Fibroblast of the conjunctiva (primary cell): Measurements from ENCODE around the gene NPIPA7.
"Not testable (repeated sequence)": the region's sequence is repeated elsewhere in the genome, so short reads cannot be mapped to it uniquely, and the experiment has no call there.

ENCODE experiments used
- DNase-seq: peaks from one replicate; pipeline ENCODE4 v3.0.0-alpha.2; 2010; ENCODE audit warnings: low read depth

Gene NPIPA7

DNA sequence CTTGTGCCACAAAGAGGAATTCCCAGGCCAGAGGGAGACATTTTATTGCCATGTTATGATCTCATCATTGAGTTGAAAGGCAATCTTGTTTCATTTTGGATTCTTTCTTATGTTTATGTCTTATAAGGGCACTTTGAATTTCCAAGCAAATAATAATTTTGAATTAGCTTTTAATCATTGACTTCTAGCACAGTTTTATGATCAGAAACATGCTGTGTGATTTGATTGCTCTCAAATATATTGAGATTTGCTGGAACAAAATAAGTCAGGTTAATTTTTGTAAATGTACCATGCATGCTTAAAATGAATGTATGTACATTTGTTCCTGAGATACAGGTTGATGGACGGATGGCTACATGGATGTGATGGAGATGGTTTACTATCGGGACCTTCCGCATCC is at the start of gene NPIPA7:
NPIPA7 (plus strand) TSS at position 301 of the 400 bp plus-strand sequence. CDS start 105 bp downstream, outside the sequence.
- DNase-seq, result not testable (repeated sequence)

DNA sequence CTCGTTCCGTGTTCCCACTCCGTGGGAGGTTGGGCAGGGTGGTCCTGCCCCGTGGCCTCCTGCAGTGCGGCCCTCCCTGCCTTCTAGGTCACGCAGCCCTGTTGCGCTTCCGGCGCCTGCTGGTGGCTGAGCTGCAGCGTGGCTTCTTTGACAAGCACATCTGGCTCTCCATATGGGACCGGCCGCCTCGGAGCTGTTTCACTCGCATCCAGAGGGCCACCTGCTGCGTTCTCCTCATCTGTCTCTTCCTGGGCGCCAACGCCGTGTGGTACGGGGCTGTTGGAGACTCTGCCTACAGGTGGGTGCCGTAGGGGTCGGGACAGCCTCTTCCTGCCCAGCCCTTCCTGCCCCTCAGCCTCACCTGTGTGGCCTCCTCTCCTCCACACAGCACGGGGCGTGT is 47.5 kb upstream of the NPIPA7 start:
- not testable (repeated sequence) for DNase-seq

DNA sequence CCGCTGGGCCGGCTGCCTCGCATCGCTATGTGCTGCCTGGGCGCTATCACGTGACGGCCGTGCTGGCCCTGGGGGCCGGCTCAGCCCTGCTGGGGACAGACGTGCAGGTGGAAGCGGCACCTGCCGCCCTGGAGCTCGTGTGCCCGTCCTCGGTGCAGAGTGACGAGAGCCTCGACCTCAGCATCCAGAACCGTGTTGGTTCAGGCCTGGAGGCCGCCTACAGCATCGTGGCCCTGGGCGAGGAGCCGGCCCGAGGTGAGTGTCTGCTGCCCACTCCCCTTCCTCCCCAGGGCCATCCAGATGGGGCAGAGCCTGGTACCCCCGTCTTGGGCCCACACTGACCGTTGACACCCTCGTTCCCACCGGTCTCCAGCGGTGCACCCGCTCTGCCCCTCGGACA is 21.4 kb upstream of the NPIPA7 start:
- DNase-seq, result not testable (repeated sequence)

DNA sequence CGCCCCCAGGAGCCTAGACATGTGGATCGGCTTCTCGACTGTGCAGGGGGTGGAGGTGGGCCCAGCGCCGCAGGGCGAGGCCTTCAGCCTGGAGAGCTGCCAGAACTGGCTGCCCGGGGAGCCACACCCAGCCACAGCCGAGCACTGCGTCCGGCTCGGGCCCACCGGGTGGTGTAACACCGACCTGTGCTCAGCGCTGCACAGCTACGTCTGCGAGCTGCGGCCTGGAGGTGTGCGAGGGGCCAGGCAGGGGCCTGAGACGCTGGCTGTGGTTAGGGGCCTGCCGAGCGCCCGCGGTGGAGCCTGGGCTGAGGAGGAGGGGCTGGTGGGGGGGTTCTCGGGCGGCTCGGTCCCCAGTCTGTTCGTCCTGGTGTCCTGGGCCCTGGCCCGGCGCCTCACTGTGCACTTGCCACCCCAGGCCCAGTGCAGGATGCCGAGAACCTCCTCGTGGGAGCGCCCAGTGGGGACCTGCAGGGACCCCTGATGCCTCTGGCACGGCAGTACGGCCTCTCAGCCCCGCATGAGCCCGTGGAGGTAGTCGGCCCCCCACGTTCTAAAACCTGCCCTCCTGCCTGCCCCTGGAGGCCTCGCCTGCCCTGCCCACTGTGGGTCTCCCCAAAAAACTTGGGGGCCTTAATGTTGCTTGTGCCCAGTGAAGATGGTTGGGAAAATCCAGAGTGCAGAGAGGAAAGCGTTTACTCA is 20.2 kb upstream of the NPIPA7 start:
- DNase-seq, result not testable (repeated sequence)

DNA sequence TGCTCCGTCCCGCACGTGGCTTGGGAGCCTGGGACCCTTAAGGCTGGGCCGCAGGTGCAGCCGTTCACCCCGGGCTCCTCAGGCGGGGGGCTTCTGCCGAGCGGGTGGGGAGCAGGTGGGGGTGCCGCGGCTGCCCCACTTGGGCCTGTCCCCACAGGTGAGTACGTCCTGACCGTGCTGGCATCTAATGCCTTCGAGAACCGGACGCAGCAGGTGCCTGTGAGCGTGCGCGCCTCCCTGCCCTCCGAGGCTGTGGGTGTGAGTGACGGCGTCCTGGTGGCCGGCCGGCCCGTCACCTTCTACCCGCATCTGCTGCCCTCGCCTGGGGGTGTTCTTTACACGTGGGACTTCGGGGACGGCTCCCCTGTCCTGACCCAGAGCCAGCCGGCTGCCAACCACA is 15.3 kb upstream of the NPIPA7 start:
- DNase-seq, result not testable (repeated sequence)

DNA sequence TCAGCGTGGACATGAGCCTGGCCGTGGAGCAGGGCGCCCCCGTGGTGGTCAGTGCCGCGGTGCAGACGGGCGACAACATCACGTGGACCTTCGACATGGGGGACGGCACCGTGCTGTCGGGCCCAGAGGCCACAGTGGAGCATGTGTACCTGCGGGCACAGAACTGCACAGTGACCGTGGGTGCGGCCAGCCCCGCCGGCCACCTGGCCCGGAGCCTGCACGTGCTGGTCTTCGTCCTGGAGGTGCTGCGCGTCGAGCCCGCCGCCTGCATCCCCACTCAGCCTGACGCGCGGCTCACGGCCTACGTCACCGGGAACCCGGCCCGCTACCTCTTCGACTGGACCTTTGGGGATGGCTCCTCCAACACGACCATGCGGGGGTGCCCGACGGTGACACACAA is 14.8 kb upstream of the NPIPA7 start:
- not testable (repeated sequence) for DNase-seq

DNA sequence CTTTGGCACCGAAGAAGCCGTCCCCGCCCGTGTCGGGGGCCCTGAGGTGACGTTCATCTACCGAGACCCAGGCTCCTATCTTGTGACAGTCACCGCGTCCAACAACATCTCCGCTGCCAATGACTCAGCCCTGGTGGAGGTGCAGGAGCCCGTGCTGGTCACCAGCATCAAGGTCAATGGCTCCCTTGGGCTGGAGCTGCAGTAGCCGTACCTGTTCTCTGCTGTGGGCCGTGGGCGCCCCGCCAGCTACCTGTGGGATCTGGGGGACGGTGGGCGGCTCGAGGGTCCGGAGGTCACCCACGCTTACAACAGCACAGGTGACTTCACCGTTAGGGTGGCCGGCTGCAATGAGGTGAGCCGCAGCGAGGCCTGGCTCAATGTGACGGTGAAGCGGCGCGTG is 14.2 kb upstream of the NPIPA7 start:
- not testable (repeated sequence) for DNase-seq

DNA sequence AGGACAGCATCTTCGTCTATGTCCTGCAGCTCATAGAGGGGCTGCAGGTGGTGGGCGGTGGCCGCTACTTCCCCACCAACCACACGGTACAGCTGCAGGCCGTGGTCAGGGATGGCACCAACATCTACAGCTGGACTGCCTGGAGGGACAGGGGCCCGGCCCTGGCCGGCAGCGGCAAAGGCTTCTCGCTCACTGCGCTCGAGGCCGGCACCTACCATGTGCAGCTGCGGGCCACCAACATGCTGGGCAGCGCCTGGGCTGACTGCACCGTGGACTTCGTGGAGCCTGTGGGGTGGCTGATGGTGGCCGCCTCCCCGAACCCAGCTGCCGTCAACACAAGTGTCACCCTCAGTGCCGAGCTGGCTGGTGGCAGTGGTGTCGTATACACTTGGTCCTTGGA is 13.6 kb upstream of the NPIPA7 start:
- not testable (repeated sequence) for DNase-seq

DNA sequence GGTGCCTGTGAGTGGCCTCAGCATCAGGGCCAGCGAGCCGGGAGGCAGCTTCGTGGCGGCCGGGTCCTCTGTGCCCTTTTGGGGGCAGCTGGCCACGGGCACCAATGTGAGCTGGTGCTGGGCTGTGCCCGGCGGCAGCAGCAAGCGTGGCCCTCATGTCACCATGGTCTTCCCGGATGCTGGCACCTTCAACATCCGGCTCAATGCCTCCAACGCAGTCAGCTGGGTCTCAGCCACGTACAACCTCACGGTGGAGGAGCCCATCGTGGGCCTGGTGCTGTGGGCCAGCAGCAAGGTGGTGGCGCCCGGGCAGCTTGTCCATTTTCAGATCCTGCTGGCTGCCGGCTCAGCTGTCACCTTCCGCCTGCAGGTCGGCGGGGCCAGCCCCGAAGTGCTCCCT is 13.1 kb upstream of the NPIPA7 start:
- DNase-seq, result not testable (repeated sequence)

DNA sequence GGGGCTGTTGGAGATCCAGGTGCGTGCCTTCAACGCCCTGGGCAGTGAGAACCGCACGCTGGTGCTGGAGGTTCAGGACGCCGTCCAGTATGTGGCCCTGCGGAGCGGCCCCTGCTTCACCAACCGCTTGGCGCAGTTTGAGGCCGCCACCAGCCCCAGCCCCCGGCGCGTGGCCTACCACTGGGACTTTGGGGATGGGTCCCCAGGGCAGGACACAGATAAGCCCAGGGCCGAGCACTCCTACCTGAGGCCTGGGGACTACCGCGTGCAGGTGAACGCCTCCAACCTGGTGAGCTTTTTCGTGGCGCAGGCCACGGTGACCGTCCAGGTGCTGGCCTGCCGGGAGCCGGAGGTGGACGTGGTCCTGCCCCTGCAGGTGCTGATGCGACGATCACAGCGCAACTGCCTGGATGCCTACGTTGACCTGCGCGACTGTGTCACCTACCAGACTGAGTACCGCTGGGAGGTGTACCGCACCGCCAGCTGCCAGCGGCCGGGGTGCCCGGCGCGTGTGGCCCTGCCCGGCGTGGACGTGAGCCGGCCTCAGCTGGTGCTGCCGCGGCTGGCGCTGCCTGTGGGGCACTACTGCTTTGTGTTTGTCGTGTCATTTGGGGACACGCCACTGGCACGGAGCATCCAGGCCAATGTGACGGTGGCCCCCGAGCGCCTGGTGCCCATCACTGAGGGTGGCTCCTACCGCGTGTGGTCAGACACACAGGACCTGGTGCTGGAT is 12.2 kb upstream of the NPIPA7 start:
- not testable (repeated sequence) for DNase-seq

DNA sequence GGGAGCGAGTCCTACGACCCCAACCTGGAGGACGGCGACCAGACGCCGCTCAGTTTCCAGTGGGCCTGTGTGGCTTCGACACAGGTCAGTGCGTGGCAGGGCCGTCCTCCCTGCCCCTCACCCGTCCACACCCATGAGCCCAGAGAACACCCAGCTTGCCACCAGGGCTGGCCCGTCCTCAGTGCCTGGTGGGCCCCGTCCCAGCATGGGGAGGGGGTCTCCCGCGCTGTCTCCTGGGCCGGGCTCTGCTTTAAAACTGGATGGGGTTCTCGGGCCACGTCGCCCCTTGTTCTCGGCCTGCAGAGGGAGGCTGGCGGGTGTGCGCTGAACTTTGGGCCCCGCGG is 11.7 kb upstream of the NPIPA7 start:
- DNase-seq, result not testable (repeated sequence)

DNA sequence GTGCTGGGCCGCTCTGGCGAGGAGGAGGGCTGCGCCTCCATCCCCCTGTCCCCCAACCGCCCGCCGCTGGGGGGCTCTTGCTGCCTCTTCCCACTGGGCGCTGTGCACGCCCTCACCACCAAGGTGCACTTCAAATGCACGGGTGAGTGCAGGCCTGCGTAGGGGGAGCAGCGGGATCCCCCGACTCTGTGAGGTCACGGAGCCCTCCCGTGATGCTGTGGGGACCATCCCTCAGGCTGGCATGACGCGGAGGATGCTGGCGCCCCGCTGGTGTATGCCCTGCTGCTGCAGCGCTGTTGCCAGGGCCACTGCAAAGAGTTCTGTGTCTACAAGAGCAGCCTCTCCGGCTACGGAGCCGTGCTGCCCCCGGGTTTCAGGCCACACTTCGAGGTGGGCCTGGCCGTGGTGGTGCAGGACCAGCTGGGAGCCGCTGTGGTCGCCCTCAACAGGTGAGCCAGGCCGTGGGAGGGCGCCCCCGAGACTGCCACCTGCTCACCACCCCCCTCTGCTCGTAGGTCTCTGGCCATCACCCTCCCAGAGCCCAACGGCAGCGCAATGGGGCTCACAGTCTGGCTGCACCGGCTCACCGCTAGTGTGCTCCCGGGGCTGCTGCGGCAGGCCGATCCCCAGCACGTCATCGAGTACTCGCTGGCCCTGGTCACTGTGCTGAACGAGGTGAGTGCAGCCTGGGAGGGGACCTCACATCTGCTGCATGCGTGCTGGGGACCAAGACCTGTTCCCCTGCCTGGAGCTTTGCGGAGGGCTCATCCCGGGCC is 9.7 kb upstream of the NPIPA7 start:
- DNase-seq, result not testable (repeated sequence)

DNA sequence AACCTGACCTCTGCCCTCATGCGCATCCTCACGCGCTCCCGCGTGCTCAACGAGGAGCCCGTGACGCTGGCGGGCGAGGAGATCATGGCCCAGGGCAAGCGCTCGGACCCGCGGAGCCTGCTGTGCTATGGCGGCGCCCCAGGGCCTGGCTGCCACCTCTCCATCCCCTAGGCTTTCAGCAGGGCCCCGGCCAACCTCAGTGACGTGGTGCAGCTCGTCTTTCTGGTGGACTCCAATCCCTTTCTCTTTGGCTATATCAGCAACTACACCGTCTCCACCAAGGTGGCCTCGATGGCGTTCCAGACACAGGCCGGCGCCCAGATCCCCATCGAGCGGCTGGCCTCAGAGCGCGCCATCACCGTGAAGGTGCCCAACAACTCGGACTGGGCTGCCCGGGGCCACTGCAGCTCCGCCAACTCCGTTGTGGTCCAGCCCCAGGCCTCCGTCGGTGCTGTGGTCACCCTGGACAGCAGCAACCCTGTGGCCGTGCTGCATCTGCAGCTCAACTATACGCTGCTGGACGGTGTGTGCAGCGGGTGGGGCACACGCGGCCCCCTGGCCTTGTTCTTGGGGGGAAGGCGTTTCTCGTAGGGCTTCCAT is 7.7 kb upstream of the NPIPA7 start:
- not testable (repeated sequence) for DNase-seq

DNA sequence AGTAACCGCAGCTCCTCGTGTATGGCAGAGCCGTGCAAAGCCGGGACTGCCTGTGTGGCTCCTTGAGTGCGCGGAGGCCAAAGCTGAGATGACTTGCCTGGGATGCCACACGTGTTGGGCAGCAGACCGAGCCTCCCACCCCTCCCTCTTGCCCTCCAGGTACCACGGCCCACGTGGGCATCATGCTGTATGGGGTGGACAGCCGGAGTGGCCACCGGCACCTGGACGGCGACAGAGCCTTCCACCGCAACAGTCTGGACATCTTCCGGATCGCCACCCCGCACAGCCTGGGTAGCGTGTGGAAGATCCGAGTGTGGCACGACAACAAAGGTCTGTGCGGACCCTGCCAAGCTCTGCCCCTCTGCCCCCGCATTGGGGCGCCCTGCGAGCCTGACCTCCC is 4.7 kb upstream of the NPIPA7 start:
- DNase-seq, result not testable (repeated sequence)

DNA sequence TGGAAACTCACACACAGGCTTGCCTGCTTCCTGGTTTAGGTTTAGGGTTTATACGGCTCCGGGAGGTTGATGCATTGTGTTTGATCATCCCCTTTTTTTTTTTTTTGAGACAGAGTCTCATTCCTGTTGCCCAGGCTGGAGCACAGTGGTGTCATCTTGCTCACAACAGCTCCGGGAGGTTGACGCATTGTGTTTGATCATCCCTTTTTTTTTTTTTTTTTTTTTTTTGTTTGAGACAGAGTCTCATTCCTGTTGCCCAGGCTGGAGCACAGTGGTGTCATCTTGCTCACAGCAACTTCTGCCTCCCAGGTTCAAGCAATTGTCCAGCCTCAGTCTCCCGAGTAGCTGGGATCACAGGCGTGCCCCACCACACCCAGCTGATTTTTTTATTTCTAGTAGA is 20.7 kb downstream of the NPIPA7 start:
- DNase-seq, result not testable (repeated sequence)

DNA sequence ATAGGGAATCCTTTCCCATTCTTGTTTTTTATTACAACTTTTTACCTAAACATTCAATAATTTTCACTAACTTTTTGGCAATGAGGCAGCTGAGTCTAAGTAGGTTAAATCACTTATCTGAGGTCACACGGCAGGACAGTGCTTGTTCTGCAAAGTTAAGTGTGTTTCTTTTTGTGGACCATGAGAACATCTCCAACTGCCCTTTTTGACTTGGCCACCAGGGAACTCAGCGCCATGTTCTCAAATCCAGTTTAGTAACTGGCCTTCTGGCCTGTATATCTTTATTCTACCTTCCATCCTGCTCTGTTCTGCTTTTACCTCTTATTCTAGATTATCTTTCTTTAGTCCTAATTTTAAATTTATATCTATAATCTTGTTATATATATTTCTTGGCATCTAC is 23.4 kb downstream of the NPIPA7 start:
- DNase-seq, result not testable (repeated sequence)

DNA sequence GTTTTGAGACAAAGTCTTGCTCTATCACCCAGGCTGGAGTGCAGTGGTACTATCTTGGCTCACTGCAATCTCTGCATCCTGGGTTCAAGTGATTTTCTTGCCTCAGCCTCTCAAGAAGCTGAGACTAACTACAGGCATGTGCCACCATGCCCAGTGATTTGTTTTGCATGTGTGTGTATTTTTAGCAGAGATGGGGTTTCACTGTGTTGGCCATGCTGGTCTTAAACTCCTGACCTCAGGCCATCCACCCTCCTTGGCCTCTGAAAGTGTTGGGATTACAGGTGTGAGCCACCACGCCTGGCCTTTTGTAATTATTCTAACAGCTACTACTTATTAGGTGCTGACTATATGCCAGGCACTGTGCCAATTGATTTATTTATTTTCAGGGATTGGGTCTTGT is 25.3 kb downstream of the NPIPA7 start:
- DNase-seq, result not testable (repeated sequence)

DNA sequence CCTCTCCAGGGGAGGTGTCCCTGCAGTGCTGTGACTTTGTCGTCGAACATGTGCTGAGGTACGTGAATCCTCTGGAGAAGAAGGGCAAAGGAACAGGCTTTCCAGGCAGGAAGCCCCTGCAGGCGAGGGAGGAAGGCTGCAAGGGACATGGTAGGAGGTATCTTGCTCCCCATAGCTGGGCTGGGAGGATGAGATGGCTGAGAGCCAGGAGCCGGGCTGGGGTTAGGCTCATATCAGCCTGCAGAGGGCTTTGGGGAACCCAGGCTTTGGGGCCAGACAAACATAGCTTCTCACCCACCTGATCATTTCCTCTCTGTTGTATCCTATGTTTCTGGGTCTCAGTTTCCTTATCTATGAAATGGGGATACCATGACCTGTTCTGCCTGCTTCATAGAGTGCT is 26.5 kb downstream of the NPIPA7 start:
- DNase-seq, result not testable (repeated sequence)

DNA sequence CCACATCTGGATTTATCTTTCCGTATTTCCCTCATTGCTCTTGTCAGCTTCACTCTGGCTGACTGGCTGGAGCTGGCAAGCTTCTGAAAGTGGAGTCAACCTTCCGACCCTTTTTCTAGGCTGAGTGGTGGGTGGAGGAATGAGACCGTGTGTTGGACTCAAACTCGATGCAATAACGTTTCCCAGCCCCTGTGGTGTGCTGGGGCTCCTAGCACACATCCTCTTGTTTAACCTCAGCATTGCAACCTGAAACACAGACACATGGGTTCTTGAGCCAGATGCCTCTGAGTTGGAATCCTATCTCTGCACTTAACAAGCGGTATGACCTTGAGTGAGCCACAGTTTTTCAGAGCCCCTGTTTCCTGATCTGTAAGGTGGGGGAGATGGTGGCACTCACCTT is 29.5 kb downstream of the NPIPA7 start:
- DNase-seq, result not testable (repeated sequence)

DNA sequence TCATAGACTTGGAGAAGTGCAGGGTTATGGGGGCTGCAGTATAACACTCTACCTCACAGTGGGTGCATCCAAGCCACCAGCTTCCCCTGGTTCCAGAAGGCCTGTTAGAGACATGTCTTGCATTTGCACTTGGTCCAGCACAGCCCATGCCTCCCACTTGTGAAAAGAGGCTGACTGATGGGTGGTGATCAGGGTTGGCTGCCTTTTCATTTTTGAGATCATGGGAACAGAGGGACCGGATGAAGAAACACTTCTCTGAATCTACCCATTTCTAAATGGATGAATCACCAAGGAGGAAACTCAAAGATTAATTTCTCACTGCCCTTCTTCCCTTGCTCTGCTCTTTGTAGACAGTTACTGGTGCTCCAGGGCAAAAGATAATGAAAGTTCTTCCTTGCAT is 34.8 kb downstream of the NPIPA7 start:
- not testable (repeated sequence) for DNase-seq

DNA sequence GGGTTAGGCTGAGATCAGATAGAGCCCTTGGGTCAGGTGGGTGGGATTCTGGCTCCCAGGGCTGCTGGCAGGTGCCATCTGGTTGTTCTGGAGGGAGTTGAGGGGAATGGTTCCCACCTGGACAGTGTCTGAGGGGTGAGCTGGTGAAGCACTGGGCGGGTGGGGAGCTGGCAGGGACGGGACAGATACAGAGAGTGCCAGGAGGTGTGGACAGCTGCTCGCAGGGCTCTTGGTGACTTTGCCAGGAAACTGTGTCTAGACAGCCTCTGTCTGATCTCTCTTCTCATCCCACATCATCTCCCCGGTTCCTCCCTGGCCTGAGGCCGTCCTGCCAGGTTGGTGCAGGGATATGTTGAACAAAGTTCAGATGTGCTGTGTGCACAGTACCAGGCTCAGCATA is 38.1 kb downstream of the NPIPA7 start:
- DNase-seq, result not testable (repeated sequence)

DNA sequence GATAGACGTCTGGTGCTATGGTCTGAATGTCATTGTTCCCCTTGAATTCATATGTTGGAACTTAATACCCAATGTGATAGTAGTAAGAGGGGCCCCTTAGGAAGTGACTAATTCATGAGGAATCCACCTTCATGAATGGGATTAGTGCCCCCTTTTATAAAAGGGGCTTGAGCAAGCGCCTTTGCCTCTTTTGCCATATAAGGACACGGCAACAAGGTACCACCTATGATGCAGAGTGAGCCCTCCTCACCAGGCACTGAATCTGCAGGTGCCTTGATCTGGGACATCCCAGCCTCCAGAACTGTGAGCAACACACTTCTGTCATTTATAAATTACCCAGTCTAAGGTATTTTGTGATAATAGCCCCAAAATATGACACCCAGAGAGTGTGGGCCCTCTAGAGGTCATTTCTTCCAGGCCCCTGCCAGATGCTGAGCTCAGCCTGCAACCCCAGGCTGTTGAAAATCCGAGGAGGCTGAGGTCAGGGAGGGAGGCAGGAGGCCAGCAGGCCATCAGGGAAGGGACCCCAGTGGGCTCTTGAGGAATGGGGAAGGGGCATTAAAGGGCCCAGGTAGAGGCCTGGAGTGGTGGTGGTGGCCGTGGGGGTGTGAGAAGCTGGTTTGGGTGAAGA is 39.1 kb downstream of the NPIPA7 start:
- not testable (repeated sequence) for DNase-seq
